ENCODE results near the gene NENF.

NENF gene

DNA sequence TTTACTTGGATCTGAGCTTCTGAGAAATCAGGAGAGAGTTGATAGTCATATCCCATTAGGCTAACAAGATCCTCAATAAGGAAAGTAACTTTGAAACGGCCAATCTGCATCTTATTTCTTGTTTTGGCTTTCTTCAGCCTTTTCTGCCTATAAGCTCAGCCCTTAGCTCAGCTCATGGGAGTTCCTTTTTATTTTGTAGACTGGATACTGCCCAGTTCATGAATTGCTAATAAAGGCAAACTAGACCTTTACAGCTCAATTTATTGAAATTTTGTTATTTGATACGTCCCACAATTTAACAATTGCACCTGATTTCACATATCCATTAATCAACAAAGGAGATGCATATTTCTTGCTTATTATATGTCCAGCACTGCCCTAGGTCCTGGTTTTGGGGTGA, 22.7 kb downstream of the NENF start:
- DNase-seq, result no peak
- in situ Hi-C loops (cut with MboI; ENCODE audit: low pct_unique_long_range_greater_than_20kb, low sequenced_read_pairs), result loop anchor here (25.0 kb wide), 2 partner anchors 393 to 532 kb away; no protein-coding TSS in a partner anchor

- in situ Hi-C loops (cut with MboI; ENCODE audit: low pct_unique_long_range_greater_than_20kb, low sequenced_read_pairs), result loop anchor here (25.0 kb wide), 2 partner anchors 394 to 531 kb away; no protein-coding TSS in a partner anchor
- DNase-seq, result peak; percentile 85
Measured at GRCh38 chr1:212455803-212456528, 23.2 kb downstream of the NENF start.

- in situ Hi-C loops (cut with MboI; ENCODE audit: low pct_unique_long_range_greater_than_20kb, low sequenced_read_pairs), result loop anchor here (25.0 kb wide), 2 partner anchors 396 to 529 kb away; no protein-coding TSS in a partner anchor
- peak; percentile 88 for DNase-seq
Measured at GRCh38 chr1:212457740-212458338, 25.1 kb downstream of the NENF start.

DNA sequence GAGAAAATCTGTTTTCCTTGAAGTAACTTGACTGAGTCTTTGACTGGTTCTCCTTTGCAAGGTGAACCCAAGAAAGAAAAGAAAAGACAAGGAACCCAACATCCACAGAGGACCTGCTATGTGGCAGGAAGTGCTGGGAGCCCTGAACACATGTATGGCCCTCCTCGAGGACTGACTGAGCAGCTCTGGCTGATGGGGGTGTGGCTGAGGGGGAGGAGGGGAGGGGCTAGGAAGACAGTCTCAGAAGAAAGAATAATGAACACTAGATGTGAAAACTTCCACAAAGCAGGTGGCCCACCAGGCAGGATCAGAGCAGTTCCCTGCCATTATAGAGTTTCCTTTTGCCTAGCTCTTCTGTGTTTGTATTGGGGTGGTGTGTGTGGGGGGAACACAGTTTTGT, 26.1 kb downstream of the NENF start:
- in situ Hi-C loops (cut with MboI; ENCODE audit: low pct_unique_long_range_greater_than_20kb, low sequenced_read_pairs), result loop anchor here (25.0 kb wide), 2 partner anchors 397 to 528 kb away; no protein-coding TSS in a partner anchor

DNA sequence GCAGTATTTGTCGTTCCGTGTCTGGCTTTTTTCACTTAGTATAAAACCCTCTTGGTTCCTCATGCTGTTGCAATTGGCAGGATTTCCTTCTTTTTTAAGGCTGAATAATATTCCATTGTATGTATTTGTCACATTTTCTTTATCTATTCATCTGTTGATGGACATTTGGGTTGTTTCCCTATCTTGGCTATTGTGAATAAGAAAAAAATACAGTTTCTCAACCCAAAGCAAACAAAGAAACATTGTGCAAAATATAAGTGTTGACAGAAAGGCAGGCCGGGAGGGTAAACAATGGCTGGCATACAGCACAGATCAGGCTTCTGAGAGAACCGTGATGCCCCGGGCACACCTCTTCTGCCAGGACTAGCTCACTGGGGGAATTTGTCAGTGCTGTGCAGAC, 26.9 kb downstream of the NENF start:
- DNase-seq, result no peak
- in situ Hi-C loops (cut with MboI; ENCODE audit: low pct_unique_long_range_greater_than_20kb, low sequenced_read_pairs), result loop anchor here (25.0 kb wide), 2 partner anchors 397 to 528 kb away; no protein-coding TSS in a partner anchor

More for the DNA sequence above, 26.1 kb downstream of the NENF start:
- DNase-seq, result no peak

- in situ Hi-C loops (cut with MboI; ENCODE audit: low pct_unique_long_range_greater_than_20kb, low sequenced_read_pairs), result loop anchor here (25.0 kb wide), 2 partner anchors 398 to 527 kb away; no protein-coding TSS in a partner anchor
Measured at GRCh38 chr1:212460376-212460775, 27.7 kb downstream of the NENF start.

GRCh38 chr1:212461916-212462660, 29.4 kb downstream of the NENF start:
- DNase-seq, result no peak
- in situ Hi-C loops (cut with MboI; ENCODE audit: low pct_unique_long_range_greater_than_20kb, low sequenced_read_pairs), result loop anchor here (25.0 kb wide), 2 partner anchors 400 to 525 kb away; no protein-coding TSS in a partner anchor

More at GRCh38 chr1:212460376-212460775, 27.7 kb downstream of the NENF start:
- DNase-seq, result no peak

DNA sequence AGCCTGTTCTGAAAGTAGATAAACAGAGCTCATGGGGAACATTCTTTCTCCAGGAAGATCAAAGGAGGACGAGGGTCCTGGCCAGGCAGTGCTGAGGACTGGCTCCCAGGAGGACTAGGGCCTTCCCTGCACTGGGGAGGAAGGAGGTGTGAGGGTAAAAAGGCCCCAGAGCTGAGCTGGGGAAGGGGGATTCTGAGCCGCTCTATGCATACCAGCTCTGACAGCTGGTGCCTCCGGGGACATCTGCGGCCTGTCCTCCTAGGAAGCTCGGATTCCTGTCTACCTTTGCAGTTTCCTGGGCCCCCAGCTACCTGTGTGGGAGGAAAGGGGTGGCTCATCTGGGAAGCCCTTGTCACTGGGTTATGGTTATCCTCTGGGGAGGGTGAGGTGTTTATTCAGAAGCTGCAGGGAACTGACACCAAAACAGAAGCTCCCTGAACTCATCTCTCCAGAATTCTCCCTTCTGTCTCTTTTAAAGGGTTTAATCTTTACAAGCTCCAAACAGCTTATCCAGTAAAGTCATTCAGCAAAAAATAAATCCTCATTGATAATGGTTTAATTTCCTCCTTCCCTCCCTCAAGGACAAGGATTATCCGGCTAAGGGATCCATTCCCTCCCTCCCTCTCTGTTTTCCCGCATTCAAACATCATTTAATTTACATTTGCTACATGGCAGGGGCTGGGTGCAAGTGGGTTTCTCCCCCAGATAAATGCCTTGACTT, 31.0 kb downstream of the NENF start:
- in situ Hi-C loops (cut with MboI; ENCODE audit: low pct_unique_long_range_greater_than_20kb, low sequenced_read_pairs), result loop anchor here (25.0 kb wide), 2 partner anchors 401 to 524 kb away; no protein-coding TSS in a partner anchor
- DNase-seq, result no peak

GRCh38 chr1:212465311-212465710, 32.6 kb downstream of the NENF start:
- DNase-seq, result no peak
- in situ Hi-C loops (cut with MboI; ENCODE audit: low pct_unique_long_range_greater_than_20kb, low sequenced_read_pairs), result loop anchor here (25.0 kb wide), 2 partner anchors 403 to 522 kb away; no protein-coding TSS in a partner anchor

DNA sequence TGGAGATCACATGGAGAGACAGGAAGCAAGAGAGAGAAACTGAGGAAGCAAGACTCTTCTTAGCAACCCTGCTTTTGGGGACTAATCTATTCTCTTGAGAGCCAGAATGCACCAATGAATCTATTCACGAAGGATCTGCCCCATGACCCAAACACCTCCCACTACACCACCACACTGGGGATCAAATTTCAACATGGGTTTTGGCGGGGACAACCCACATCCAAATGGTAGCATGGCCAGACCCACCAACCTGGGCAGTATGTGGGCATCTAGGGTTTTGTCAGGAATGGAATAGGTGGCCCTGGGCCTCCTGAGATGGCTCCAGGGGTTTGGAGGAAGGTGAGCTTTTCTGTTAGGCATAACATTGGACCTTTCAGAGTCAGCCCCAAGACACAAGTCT, 33.7 kb downstream of the NENF start:
- no peak for DNase-seq
- in situ Hi-C loops (cut with MboI; ENCODE audit: low pct_unique_long_range_greater_than_20kb, low sequenced_read_pairs), result loop anchor here (25.0 kb wide), 2 partner anchors 404 to 521 kb away; no protein-coding TSS in a partner anchor

GRCh38 chr1:212466898-212467650, 34.4 kb downstream of the NENF start:
- in situ Hi-C loops (cut with MboI; ENCODE audit: low pct_unique_long_range_greater_than_20kb, low sequenced_read_pairs), result loop anchor here (25.0 kb wide), 2 partner anchors 405 to 520 kb away; no protein-coding TSS in a partner anchor
- no peak for DNase-seq

GRCh38 chr1:212467843-212468482, 35.2 kb downstream of the NENF start:
- in situ Hi-C loops (cut with MboI; ENCODE audit: low pct_unique_long_range_greater_than_20kb, low sequenced_read_pairs), result loop anchor here (25.0 kb wide), 2 partner anchors 406 to 519 kb away; no protein-coding TSS in a partner anchor
- DNase-seq, result no peak

DNA sequence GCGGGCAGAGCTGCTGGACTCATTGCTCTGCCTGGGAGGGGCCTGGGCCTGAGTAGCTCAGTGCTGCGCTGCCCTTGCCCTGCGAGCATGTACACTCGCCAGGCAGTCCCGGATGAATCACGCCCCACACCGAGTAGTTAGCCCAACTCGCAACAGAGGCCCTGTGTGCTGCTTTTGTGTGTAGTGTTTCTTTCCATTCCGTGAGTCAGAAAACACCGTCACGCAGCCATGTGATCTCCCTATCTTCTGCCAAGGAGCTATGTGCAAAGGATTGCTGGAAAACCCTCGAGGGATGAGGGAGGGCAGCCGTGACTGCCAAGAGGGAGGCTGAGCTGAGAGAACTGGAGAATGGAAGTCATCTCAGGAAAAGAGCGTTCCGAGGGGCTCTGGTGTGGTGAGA, 37.3 kb downstream of the NENF start:
- no peak for DNase-seq
- in situ Hi-C loops (cut with MboI; ENCODE audit: low pct_unique_long_range_greater_than_20kb, low sequenced_read_pairs), result loop anchor here (25.0 kb wide), 2 partner anchors 408 to 517 kb away; no protein-coding TSS in a partner anchor

DNA sequence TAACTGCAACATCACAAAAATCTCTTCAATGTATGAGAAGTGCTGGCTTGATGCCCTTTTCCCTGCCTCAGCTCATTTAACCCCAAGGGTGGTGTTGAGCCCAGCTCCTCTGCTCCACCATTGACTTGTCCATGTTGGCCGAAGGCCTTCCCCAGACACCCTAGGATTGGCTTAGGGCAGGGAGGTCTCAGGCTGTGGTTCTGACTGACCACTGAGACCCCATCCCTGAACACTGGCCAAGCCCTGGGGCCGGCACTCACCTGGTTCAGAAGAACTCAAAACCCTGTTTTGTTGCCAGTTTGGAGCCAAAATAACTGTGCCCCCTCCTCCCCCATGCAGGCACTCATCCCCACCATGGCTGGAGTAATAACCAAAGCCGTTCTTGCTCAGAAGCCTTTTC, 38.6 kb downstream of the NENF start:
- no peak for DNase-seq

DNA sequence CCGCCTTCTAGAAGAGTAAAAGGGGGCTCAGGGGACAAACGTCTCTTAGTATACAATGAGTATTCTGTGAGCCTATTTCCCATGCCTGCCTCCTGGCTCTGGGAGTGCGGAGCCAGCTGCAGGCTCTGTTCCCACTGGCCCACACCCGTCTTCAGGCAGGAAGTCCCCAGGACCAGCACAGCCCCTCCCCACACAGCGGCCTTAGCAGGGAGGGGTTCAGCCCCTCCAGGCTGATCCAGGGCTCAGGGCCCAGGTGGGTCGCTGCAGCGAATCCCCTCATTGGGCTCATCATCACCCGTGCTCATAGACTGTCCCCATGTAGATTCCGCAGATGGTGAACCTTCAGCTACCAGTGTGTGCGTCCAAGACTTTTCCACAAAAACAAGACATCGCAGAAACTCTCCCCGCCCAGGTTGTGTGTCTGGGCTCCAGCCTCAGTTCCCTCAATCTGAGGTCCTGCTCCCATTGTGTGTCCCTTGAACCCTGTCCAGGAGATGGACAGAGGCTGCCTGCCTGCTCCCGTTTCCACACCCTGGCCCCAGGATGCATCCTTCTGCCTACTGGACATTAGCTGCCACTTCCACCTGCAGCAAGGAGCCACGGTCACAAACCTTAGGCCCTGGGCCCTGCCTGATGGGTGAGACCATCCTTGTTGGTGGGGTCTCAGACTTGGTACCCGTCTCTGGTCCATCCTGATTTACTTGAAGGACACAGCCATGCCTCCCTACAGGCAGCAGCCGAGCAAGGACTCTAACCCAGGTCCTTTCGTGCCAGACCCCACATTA, 39.4 kb downstream of the NENF start:
- DNase-seq, result no peak
- in situ Hi-C loops (cut with MboI; ENCODE audit: low pct_unique_long_range_greater_than_20kb, low sequenced_read_pairs), result loop anchor here (25.0 kb wide), 2 partner anchors 410 to 515 kb away; no protein-coding TSS in a partner anchor

More for the DNA sequence above, 38.6 kb downstream of the NENF start:
- in situ Hi-C loops (cut with MboI; ENCODE audit: low pct_unique_long_range_greater_than_20kb, low sequenced_read_pairs), result loop anchor here (25.0 kb wide), 2 partner anchors 409 to 516 kb away; no protein-coding TSS in a partner anchor

GRCh38 chr1:212473729-212474128, 41.0 kb downstream of the NENF start:
- in situ Hi-C loops (cut with MboI; ENCODE audit: low pct_unique_long_range_greater_than_20kb, low sequenced_read_pairs), result loop anchor here (25.0 kb wide), 2 partner anchors 411 to 514 kb away; no protein-coding TSS in a partner anchor
- DNase-seq, result no peak
